OCI-LY3 (cell line): ENCODE results near the gene ATXN7.

Experiments used
- H2AFZ ChIP-seq: fragments of 200-600, 300-600 bp; shearing (Covaris generic); 2 replicates; pipeline ENCODE4 v1.6.0; 2014; ENCODE audit warnings: antibody characterized with exemption, low read depth, low read length
- H3K27ac ChIP-seq: fragments of 200-600, 300-600 bp; sonication (generic); 2 replicates; pipeline ENCODE4 v1.5.1; 2014; ENCODE audit warnings: mild to moderate bottlenecking, low read length, moderate library complexity, mixed read lengths
- H3K27me3 ChIP-seq: fragments of 200-600, 300-600 bp; sonication (generic); 2 replicates; pipeline ENCODE4 v1.6.1; 2014; ENCODE audit warnings: low read depth, low read length, mixed read lengths
- H3K36me3 ChIP-seq: fragments of 200-600, 300-600 bp; sonication (generic); replicated peaks from 2 replicates; pipeline ENCODE3; 2014; ENCODE audit warnings: low read depth, low read length, mixed read lengths
- H3K4me1 ChIP-seq: fragments of 300-600, 200-600 bp; sonication (generic); 2 replicates; pipeline ENCODE4 v1.6.1; 2014; ENCODE audit warnings: low read length, mixed read lengths
- H3K4me2 ChIP-seq: fragments of 200-600, 300-600 bp; sonication (generic); 2 replicates; pipeline ENCODE4 v1.6.1; 2014; ENCODE audit warnings: low read length, mixed read lengths
- H3K4me3 ChIP-seq: fragments of 300-600, 200-600 bp; sonication (generic); 2 replicates; pipeline ENCODE4 v1.5.1; 2014; ENCODE audit warnings: antibody characterized with exemption, mild to moderate bottlenecking, low read length, moderate library complexity
- H3K79me2 ChIP-seq: fragments of 300-600, 200-600 bp; shearing (Covaris generic); 2 replicates; pipeline ENCODE4 v1.6.1; 2014; ENCODE audit warnings: mild to moderate bottlenecking, low read length, mixed read lengths
- H3K9ac ChIP-seq: fragments of 300-600, 200-600 bp; shearing (Covaris generic); 2 replicates; pipeline ENCODE4 v1.6.0; 2014; ENCODE audit warnings: mild to moderate bottlenecking, low read length, moderate library complexity
- H3K9me3 ChIP-seq: fragments of 200-600, 300-600 bp; shearing (Covaris generic); 2 replicates; pipeline ENCODE4 v1.6.1; 2014; ENCODE audit warnings: low read length, mixed read lengths; ENCODE audit not compliant: insufficient read depth
- H4K20me1 ChIP-seq: fragments of 200-600, 300-600 bp; sonication (generic); 2 replicates; pipeline ENCODE4 v1.6.1; 2016; ENCODE audit warnings: low read length, mixed read lengths; ENCODE audit not compliant: insufficient read depth
- CTCF ChIP-seq: fragments of 200-600, 300-600 bp; sonication (generic); IDR thresholded peaks from 2 replicates; pipeline ENCODE4 v1.5.1; 2014; ENCODE audit warnings: antibody characterized with exemption, low read length, low read depth
- EZH2phosphoT487 ChIP-seq: fragments of 200-600 bp; shearing (Covaris generic); IDR thresholded peaks from 2 replicates; pipeline ENCODE4 v1.6.1; 2018; ENCODE audit warnings: antibody characterized with exemption, mixed run types, low read depth

The ATXN7 gene

DNA sequence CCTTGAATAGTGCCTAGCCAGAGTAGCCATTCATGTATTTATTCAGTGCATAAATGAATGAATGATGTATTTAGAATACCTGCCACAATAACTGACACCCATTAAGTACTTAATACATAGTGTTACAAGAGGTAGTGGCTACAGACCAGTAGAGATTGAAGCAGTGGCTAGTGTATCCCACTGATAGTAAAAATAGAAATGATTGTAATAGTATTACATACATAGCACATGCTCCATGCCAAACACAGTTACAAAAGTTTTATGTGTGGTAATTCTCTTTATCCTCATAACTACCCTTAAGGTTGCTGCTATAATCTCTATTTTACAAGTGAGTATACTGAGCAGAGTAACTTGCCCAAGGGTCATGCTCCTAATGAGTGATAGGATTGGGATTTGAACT lies 78.9 kb downstream of the ATXN7 start:
- no peak overlapping the region for H3K4me3 ChIP-seq
- H3K27ac ChIP-seq, result no peak overlapping the region
- H3K36me3 ChIP-seq, result peaks cover 20% of the 10 kb centered on the region
- no peak overlapping the region for H2AFZ ChIP-seq
- H3K4me1 ChIP-seq, result peaks cover 19% of the 10 kb centered on the region
- H3K9me3 ChIP-seq, result no peaks in the 10 kb centered on the region
- H3K9ac ChIP-seq, result no peak overlapping the region
- H3K79me2 ChIP-seq, result peaks cover 68% of the 10 kb centered on the region
- H3K4me2 ChIP-seq, result no peak overlapping the region
- TF ChIP-seq EZH2phosphoT487 (no peak), CTCF (no peak)
- no peaks in the 10 kb centered on the region for H3K27me3 ChIP-seq
- peaks cover 86% of the 10 kb centered on the region for H4K20me1 ChIP-seq

GRCh38 chr3:63943678-63944077 lies 80.0 kb downstream of the ATXN7 start:
- no peak overlapping the region for H3K4me3 ChIP-seq
- H2AFZ ChIP-seq, result no peak overlapping the region
- H3K9me3 ChIP-seq, result no peaks in the 10 kb centered on the region
- no peaks in the 10 kb centered on the region for H3K27me3 ChIP-seq
- H3K4me2 ChIP-seq, result no peak overlapping the region
- H3K4me1 ChIP-seq, result peaks cover 7% of the 10 kb centered on the region
- peaks cover 74% of the 10 kb centered on the region for H3K79me2 ChIP-seq
- peaks cover 20% of the 10 kb centered on the region for H3K36me3 ChIP-seq
- H3K9ac ChIP-seq, result no peak overlapping the region
- H3K27ac ChIP-seq, result no peak overlapping the region
- TF ChIP-seq EZH2phosphoT487, result no peak
- peaks cover 86% of the 10 kb centered on the region for H4K20me1 ChIP-seq

DNA sequence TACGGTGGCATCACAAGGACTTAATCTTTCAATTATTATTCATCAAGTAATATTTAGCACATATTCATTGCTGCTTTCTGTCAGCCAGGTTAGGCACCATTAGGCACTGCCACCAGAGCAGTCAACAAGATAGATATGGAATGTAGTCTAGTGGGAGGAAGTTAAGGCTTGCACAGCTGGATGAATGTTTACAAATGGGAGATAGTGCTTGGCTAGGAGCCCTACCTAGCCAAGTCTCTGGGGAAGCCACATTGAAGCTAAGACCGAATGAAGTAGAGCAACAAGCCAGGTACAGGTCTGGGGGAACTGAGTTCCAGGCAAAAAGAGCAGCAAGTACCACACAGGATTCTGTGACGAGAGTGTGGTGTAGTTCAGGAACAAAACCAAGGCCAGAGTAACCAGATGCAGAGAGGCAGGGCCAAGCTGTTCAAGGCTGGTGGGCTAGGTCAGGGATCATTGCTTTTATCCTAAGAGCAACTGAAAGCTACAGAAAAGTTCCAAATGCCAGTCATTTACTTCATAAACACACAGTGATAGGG lies 82.0 kb downstream of the ATXN7 start:
- no peak overlapping the region for H3K4me3 ChIP-seq
- H3K4me2 ChIP-seq, result no peak overlapping the region
- H3K4me1 ChIP-seq, result no peaks in the 10 kb centered on the region
- no peaks in the 10 kb centered on the region for H3K9me3 ChIP-seq
- no peaks in the 10 kb centered on the region for H3K27me3 ChIP-seq
- H3K9ac ChIP-seq, result no peak overlapping the region
- H3K27ac ChIP-seq, result no peak overlapping the region
- H4K20me1 ChIP-seq, result peaks cover 77% of the 10 kb centered on the region
- H3K79me2 ChIP-seq, result peaks cover 62% of the 10 kb centered on the region
- TF ChIP-seq CTCF (no peak), EZH2phosphoT487 (no peak)
- no peak overlapping the region for H2AFZ ChIP-seq
- H3K36me3 ChIP-seq, result peaks cover 16% of the 10 kb centered on the region

GRCh38 chr3:63946753-63947152 lies 83.1 kb downstream of the ATXN7 start:
- Histone ChIP-seq H2AFZ (no peak overlapping the region), H3K27me3 (no peaks in the 10 kb centered on the region), H3K4me3 (no peak overlapping the region), H3K9ac (no peak overlapping the region), H3K9me3 (no peaks in the 10 kb centered on the region), H3K36me3 (peaks cover 16% of the 10 kb centered on the region), H4K20me1 (peaks cover 73% of the 10 kb centered on the region), H3K4me2 (no peak overlapping the region), H3K4me1 (no peaks in the 10 kb centered on the region), H3K79me2 (peaks cover 58% of the 10 kb centered on the region), H3K27ac (no peak overlapping the region)
- no peak for TF ChIP-seq EZH2phosphoT487
- no peak for TF ChIP-seq CTCF
